A673 (cell line): Measurements from ENCODE around the gene THBS4.

Source experiments
- CTCF ChIP-seq: fragments of 300-800, 200-600 bp; sonication (generic); conservative IDR thresholded peaks from 2 replicates; pipeline ENCODE4 v1.5.1; 2017; ENCODE audit warnings: low read depth, mild to moderate bottlenecking, antibody characterized with exemption, low read length, moderate library complexity, mixed read lengths
- EZH2 ChIP-seq: fragments of 200-600 bp; sonication (generic); IDR thresholded peaks from 2 replicates; pipeline ENCODE4 v1.6.1; 2017; ENCODE audit warnings: borderline replicate concordance, low read depth, mild to moderate bottlenecking, mixed read lengths, antibody characterized with exemption, low read length; ENCODE audit not compliant: poor library complexity, severe bottlenecking

GRCh38 chr5:80002677-80003076 lies 32.5 kb upstream of the THBS4 start:
- TF ChIP-seq CTCF (no peak), EZH2 (no peak)
